Activated CD8-positive, alpha-beta memory T cell treated with anti-CD3 and anti-CD28 coated beads for 24 hours (primary cell): Measurements from ENCODE around the gene INO80D.
"Not testable (repeated sequence)": the region's sequence is repeated elsewhere in the genome, so short reads cannot be mapped to it uniquely, and the experiment has no call there.

ENCODE experiments used
- DNase-seq: peaks from one replicate; pipeline ENCODE4 v3.0.0-alpha.2; 2020

The INO80D gene

GRCh38 chr2:206082298-206082843 is 3.6 kb downstream of the INO80D start:
- DNase-seq, result no peak

- DNase-seq, result no peak
Measured at GRCh38 chr2:206080927-206081326, 5.0 kb downstream of the INO80D start.

DNA sequence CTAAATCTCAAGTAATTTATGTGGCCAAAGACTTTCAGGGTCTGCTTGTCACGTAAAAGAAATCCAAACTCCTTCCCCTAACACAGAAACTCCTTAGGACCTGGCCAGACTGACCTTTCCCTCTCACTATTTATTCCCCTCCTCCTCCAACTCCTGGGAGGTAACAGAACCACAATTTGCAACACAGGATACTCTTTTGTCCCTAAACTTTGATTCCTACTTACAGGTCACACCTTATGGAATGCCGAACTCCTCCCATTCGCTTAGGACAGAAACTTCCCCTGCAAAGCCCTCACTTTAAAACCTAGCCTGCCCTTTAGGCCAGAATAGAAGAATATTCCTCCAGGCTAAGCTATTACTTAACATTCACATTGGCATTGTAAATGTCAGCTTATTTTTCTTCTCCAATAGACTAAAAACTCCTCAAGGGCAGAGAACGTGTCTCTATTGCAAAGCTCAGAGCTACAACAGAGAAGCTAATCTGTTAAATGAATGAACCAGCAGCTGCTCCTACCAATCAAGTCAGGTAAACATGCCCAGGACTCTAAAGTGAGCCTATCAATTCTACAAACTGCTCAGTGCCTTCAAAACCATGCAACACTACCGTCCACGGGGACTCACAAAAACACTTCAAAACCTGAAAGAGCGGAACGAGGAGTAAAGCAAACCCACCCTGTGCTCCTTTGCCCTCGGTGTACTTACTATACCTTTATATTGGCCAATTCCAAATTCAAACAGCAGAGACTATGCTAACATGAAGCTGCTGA is 6.1 kb downstream of the INO80D start:
- DNase-seq, result no peak

GRCh38 chr2:206077879-206078278 is 8.1 kb downstream of the INO80D start:
- not testable (repeated sequence) for DNase-seq

DNA sequence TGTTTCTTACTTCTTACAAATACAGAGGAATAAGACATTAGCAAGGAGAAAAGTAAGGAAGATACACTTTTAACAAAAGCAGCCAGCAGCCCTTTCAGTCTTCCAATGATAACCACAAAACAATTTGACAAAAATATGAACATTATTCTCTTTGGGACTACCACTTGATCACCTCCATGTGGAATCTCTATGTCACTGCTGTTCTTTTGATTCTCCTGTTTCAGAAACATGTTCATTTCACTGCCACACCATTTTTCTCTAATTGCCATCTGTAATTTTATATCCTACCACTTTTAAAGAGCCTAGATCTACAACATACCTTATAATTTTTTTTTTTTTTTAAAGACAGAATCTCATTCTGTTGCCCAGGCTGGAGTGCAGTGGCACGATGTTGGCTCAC is 10.9 kb downstream of the INO80D start:
- no peak for DNase-seq

DNA sequence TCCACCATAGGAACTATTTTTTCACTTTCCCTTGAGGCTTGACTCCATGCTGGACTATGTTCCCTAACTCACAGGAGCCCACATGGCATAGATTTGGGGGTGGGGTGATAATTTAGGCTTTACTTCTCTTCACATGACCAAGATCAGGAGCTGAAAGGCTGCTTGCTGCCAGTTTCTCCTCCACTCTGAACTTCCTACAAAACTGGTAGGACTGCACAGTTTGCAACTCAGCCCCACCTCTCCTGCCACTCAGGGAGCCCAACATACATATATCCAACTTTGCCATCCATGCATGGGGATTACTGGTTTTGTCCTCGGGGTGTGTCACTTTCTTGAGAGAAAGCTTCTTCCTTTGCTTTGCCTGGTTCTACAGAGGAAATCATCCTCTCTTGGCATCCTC is 14.2 kb downstream of the INO80D start:
- no peak for DNase-seq

GRCh38 chr2:206069417-206069816 is 16.6 kb downstream of the INO80D start:
- DNase-seq, result no peak

- no peak for DNase-seq
Measured at GRCh38 chr2:206068207-206068606, 17.8 kb downstream of the INO80D start.

- DNase-seq, result no peak
Measured at GRCh38 chr2:206064077-206064476, 21.9 kb downstream of the INO80D start.

GRCh38 chr2:206063635-206064034 is 22.3 kb downstream of the INO80D start:
- DNase-seq, result no peak

DNA sequence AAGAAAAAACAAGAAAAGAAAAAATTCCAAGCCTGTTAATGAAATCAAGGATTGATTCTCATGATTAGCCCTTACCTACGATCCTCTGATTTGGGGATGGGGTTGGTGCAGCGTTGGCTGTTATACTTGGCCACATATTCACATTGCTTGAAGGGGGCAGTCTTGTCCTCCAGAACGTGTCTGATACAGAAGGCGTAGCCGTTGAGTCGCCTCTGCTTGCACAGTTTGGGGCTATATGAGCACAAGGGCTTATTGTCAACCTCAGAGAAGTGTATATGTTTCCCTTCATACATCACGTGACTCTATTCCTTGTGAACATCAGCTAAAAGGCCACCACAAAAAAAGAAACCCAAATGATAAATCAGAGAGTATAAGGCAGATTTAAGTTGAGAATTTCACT is 23.2 kb downstream of the INO80D start:
- DNase-seq, result no peak

DNA sequence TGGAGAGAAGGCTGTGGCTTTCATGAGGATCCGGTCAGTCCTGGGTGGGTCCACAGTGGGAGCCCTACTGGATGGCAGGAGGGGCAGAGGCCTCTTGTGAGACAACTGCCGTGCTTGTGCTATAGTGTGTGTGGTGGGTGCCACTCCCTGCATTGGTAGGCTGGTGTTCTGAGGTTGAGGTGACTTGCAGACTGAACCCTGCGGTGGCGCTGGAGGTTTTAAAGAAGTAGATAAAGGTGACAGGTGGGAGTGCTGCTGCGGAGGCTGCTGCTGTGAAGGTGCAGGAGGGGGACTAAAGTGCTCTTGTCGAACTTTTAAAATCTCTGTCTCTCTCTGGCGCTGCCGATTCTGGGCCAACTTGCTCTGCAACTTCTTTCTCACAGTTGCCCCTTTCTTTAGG is 29.7 kb downstream of the INO80D start:
- no peak for DNase-seq

GRCh38 chr2:206054952-206055351 is 31.0 kb downstream of the INO80D start:
- no peak for DNase-seq

- DNase-seq, result no peak
Measured at GRCh38 chr2:206051912-206052311, 34.1 kb downstream of the INO80D start.

GRCh38 chr2:206049392-206049791 is 36.6 kb downstream of the INO80D start:
- no peak for DNase-seq

- DNase-seq, result no peak
Measured at GRCh38 chr2:206045251-206045650, 40.7 kb downstream of the INO80D start.

- no peak for DNase-seq
Measured at GRCh38 chr2:206040525-206040924, 45.4 kb downstream of the INO80D start.

DNA sequence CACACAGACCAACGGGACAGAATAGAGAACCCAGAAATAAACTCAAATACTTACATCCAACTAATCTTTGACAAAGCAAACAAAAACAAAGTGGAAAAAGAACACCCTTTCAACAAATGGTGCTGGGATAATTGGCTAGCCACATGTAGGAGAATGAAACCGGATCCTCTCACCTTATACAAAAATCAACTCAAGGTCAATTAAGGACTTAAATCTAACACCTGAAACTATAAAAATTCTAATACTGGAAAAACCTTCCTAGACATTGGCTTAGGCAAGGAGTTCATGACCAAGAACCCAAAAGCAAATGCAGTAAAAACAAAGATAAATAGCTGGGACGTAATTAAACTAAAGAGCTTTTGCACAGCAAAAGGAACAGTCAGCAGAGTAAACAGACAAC is 50.6 kb downstream of the INO80D start:
- not testable (repeated sequence) for DNase-seq

GRCh38 chr2:206033452-206033851 is 52.5 kb downstream of the INO80D start:
- not testable (repeated sequence) for DNase-seq

GRCh38 chr2:206031950-206032567 is 53.9 kb downstream of the INO80D start:
- no peak for DNase-seq

- no peak for DNase-seq
Measured at GRCh38 chr2:206031162-206031784, 54.7 kb downstream of the INO80D start.

- DNase-seq, result no peak
Measured at GRCh38 chr2:206028101-206028500, 57.9 kb downstream of the INO80D start.

DNA sequence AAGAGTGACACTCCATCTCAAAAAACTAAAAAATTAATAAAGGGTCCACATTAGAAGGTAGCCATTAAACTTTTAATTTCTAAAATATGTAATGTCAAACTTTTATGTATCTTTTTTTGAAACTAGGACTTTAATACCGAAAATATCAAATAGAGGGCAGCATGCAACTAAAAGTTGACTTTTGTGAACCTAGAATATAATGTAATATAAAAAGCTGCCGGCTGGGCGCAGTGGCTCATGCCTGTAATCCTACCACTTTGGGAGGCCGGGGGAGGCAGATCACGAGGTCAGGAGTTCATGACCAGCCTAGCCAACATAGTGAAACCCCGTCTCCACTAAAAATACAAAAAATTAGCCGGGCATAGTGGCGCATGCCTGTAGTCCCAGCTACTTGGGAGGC is 62.8 kb downstream of the INO80D start:
- DNase-seq, result no peak

- no peak for DNase-seq
Measured at GRCh38 chr2:206020171-206020570, 65.8 kb downstream of the INO80D start.
